ENCODE results near the gene ATRNL1.

DNA sequence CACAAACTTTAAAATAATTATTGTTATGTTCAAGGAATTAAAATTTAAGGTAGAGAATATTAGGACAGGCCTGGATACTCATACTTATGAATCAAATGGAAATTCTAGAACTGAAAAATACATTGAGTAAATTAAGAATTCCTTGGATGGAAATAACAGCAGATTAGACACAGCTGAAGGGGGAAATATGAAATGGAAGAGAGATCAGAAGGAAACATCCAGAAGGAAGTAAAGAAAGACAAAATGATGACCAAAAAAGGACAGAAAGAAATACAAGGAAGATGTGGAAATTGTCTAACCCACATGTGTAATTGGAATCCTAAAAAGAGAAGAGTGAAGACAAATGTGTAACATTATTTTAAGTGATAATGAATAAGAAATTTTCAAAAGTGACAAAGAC, 128.9 kb downstream of the ATRNL1 start:
- TF ChIP-seq, protein P1, sequence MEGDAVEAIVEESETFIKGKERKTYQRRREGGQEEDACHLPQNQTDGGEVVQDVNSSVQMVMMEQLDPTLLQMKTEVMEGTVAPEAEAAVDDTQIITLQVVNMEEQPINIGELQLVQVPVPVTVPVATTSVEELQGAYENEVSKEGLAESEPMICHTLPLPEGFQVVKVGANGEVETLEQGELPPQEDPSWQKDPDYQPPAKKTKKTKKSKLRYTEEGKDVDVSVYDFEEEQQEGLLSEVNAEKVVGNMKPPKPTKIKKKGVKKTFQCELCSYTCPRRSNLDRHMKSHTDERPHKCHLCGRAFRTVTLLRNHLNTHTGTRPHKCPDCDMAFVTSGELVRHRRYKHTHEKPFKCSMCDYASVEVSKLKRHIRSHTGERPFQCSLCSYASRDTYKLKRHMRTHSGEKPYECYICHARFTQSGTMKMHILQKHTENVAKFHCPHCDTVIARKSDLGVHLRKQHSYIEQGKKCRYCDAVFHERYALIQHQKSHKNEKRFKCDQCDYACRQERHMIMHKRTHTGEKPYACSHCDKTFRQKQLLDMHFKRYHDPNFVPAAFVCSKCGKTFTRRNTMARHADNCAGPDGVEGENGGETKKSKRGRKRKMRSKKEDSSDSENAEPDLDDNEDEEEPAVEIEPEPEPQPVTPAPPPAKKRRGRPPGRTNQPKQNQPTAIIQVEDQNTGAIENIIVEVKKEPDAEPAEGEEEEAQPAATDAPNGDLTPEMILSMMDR (IDR thresholded peaks at IDR 0.05) = no peak
- no peak for TF ChIP-seq EP300 (IDR thresholded peaks at IDR 0.05)
- TF ChIP-seq, protein P2, sequence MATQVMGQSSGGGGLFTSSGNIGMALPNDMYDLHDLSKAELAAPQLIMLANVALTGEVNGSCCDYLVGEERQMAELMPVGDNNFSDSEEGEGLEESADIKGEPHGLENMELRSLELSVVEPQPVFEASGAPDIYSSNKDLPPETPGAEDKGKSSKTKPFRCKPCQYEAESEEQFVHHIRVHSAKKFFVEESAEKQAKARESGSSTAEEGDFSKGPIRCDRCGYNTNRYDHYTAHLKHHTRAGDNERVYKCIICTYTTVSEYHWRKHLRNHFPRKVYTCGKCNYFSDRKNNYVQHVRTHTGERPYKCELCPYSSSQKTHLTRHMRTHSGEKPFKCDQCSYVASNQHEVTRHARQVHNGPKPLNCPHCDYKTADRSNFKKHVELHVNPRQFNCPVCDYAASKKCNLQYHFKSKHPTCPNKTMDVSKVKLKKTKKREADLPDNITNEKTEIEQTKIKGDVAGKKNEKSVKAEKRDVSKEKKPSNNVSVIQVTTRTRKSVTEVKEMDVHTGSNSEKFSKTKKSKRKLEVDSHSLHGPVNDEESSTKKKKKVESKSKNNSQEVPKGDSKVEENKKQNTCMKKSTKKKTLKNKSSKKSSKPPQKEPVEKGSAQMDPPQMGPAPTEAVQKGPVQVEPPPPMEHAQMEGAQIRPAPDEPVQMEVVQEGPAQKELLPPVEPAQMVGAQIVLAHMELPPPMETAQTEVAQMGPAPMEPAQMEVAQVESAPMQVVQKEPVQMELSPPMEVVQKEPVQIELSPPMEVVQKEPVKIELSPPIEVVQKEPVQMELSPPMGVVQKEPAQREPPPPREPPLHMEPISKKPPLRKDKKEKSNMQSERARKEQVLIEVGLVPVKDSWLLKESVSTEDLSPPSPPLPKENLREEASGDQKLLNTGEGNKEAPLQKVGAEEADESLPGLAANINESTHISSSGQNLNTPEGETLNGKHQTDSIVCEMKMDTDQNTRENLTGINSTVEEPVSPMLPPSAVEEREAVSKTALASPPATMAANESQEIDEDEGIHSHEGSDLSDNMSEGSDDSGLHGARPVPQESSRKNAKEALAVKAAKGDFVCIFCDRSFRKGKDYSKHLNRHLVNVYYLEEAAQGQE (IDR thresholded peaks at IDR 0.05) = no peak
- TF ChIP-seq SMC3 (IDR thresholded peaks at IDR 0.05) = no peak
- TF ChIP-seq RNF2 (IDR thresholded peaks at IDR 0.05; ENCODE audit: borderline replicate concordance, low read depth) = no peak
- no peak for TF ChIP-seq PHF8 (IDR thresholded peaks at IDR 0.05; ENCODE audit: borderline replicate concordance, low read depth)
- TF ChIP-seq MYC (IDR thresholded peaks at IDR 0.05; ENCODE audit: borderline replicate concordance, low read length) = no peak
- no peak for TF ChIP-seq JUN (IDR thresholded peaks at IDR 0.05)
- TF ChIP-seq, protein P3, sequence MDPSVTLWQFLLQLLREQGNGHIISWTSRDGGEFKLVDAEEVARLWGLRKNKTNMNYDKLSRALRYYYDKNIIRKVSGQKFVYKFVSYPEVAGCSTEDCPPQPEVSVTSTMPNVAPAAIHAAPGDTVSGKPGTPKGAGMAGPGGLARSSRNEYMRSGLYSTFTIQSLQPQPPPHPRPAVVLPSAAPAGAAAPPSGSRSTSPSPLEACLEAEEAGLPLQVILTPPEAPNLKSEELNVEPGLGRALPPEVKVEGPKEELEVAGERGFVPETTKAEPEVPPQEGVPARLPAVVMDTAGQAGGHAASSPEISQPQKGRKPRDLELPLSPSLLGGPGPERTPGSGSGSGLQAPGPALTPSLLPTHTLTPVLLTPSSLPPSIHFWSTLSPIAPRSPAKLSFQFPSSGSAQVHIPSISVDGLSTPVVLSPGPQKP (IDR thresholded peaks at IDR 0.05; ENCODE audit: low read depth, low read length) = no peak
- no peak for TF ChIP-seq POLR2A (IDR thresholded peaks at IDR 0.05; ENCODE audit: low read length)
- TF ChIP-seq, protein P4, sequence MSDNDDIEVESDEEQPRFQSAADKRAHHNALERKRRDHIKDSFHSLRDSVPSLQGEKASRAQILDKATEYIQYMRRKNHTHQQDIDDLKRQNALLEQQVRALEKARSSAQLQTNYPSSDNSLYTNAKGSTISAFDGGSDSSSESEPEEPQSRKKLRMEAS (IDR thresholded peaks at IDR 0.05) = no peak
- no peak for TF ChIP-seq FOXS1 (CRISPR knock-in tag; IDR thresholded peaks at IDR 0.05)
- TF ChIP-seq, protein P5, sequence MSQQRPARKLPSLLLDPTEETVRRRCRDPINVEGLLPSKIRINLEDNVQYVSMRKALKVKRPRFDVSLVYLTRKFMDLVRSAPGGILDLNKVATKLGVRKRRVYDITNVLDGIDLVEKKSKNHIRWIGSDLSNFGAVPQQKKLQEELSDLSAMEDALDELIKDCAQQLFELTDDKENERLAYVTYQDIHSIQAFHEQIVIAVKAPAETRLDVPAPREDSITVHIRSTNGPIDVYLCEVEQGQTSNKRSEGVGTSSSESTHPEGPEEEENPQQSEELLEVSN (IDR thresholded peaks at IDR 0.05; ENCODE audit: borderline replicate concordance, low read depth) = no peak
- no peak for TF ChIP-seq RCOR1 (IDR thresholded peaks at IDR 0.05; ENCODE audit: low read depth, low read length)

Data from A549 (cell line).